ENCODE data around the gene IFT81. TPM values are rescaled to one million over a fixed set of nuclear protein-coding genes. Genes with fewer than 3 reads are reported as not detected.

The IFT81 gene
- total and polyA plus RNA-seq, 2 of the 13 experiments (the other 11 are each of a cell fraction or from before 2014, with no cell fraction given), result 4.2 to 13.0 TPM

DNA sequence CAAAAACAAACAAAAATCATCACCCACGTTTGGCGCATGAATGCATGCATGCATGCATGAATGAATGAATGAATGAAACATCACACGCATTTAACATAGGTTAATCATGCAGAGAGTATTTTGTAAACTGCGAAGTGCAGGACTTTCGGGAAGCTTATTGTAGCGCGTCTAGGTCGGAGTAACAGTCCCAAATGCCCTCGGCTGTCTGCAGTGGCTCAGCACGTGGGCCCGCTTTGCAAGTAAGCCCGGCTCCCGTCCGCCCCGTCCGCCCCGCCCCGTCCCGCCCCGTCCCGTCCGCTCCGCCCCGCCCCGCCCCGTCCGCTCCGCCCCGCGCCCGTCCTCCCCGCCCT lies 263 bp upstream of the IFT81 start (continued):
- TF ChIP-seq, protein P1, sequence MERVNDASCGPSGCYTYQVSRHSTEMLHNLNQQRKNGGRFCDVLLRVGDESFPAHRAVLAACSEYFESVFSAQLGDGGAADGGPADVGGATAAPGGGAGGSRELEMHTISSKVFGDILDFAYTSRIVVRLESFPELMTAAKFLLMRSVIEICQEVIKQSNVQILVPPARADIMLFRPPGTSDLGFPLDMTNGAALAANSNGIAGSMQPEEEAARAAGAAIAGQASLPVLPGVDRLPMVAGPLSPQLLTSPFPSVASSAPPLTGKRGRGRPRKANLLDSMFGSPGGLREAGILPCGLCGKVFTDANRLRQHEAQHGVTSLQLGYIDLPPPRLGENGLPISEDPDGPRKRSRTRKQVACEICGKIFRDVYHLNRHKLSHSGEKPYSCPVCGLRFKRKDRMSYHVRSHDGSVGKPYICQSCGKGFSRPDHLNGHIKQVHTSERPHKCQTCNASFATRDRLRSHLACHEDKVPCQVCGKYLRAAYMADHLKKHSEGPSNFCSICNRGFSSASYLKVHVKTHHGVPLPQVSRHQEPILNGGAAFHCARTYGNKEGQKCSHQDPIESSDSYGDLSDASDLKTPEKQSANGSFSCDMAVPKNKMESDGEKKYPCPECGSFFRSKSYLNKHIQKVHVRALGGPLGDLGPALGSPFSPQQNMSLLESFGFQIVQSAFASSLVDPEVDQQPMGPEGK (CRISPR knock-in tag; IDR thresholded peaks at IDR 0.05), result no peak
- TF ChIP-seq NFE2 (CRISPR knock-in tag; IDR thresholded peaks at IDR 0.05), result no peak
- TF ChIP-seq, protein P2, sequence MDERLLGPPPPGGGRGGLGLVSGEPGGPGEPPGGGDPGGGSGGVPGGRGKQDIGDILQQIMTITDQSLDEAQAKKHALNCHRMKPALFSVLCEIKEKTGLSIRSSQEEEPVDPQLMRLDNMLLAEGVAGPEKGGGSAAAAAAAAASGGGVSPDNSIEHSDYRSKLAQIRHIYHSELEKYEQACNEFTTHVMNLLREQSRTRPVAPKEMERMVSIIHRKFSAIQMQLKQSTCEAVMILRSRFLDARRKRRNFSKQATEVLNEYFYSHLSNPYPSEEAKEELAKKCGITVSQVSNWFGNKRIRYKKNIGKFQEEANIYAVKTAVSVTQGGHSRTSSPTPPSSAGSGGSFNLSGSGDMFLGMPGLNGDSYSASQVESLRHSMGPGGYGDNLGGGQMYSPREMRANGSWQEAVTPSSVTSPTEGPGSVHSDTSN (CRISPR knock-in tag; IDR thresholded peaks at IDR 0.05), result no peak
- no peak for TF ChIP-seq ZNF572 (CRISPR knock-in tag; IDR thresholded peaks at IDR 0.05)
- no peak for TF ChIP-seq ZNF230 (CRISPR knock-in tag; IDR thresholded peaks at IDR 0.05)
- no peak for TF ChIP-seq SKI (IDR thresholded peaks at IDR 0.05; ENCODE audit: partially characterized antibody)
- TF ChIP-seq ATAD3A (CRISPR knock-in tag; IDR thresholded peaks at IDR 0.05), result no peak
- TF ChIP-seq ZIK1 (CRISPR knock-in tag; IDR thresholded peaks at IDR 0.05; ENCODE audit: borderline replicate concordance, low read depth), result no peak
- 0 out of 2 replicates have a peak, but pooled peaks have one; percentile 14 for TF ChIP-seq SAFB2 (CRISPR knock-in tag; IDR thresholded peaks at IDR 0.05; ENCODE audit: borderline replicate concordance, low read depth)
- TF ChIP-seq ZNF335 (CRISPR knock-in tag; IDR thresholded peaks at IDR 0.05), result no peak
- TF ChIP-seq, protein P3, sequence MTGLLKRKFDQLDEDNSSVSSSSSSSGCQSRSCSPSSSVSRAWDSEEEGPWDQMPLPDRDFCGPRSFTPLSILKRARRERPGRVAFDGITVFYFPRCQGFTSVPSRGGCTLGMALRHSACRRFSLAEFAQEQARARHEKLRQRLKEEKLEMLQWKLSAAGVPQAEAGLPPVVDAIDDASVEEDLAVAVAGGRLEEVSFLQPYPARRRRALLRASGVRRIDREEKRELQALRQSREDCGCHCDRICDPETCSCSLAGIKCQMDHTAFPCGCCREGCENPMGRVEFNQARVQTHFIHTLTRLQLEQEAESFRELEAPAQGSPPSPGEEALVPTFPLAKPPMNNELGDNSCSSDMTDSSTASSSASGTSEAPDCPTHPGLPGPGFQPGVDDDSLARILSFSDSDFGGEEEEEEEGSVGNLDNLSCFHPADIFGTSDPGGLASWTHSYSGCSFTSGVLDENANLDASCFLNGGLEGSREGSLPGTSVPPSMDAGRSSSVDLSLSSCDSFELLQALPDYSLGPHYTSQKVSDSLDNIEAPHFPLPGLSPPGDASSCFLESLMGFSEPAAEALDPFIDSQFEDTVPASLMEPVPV (CRISPR knock-in tag; IDR thresholded peaks at IDR 0.05), result no peak
- TF ChIP-seq, protein P4, sequence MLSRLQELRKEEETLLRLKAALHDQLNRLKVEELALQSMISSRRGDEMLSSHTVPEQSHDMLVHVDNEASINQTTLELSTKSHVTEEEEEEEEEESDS (CRISPR knock-in tag; IDR thresholded peaks at IDR 0.05; ENCODE audit: borderline replicate concordance), result no peak
- 0 out of 2 replicates have a peak, but pooled peaks have one; percentile 5 for TF ChIP-seq KDM5B (CRISPR knock-in tag; IDR thresholded peaks at IDR 0.05; ENCODE audit: borderline replicate concordance)
- TF ChIP-seq, protein P5, sequence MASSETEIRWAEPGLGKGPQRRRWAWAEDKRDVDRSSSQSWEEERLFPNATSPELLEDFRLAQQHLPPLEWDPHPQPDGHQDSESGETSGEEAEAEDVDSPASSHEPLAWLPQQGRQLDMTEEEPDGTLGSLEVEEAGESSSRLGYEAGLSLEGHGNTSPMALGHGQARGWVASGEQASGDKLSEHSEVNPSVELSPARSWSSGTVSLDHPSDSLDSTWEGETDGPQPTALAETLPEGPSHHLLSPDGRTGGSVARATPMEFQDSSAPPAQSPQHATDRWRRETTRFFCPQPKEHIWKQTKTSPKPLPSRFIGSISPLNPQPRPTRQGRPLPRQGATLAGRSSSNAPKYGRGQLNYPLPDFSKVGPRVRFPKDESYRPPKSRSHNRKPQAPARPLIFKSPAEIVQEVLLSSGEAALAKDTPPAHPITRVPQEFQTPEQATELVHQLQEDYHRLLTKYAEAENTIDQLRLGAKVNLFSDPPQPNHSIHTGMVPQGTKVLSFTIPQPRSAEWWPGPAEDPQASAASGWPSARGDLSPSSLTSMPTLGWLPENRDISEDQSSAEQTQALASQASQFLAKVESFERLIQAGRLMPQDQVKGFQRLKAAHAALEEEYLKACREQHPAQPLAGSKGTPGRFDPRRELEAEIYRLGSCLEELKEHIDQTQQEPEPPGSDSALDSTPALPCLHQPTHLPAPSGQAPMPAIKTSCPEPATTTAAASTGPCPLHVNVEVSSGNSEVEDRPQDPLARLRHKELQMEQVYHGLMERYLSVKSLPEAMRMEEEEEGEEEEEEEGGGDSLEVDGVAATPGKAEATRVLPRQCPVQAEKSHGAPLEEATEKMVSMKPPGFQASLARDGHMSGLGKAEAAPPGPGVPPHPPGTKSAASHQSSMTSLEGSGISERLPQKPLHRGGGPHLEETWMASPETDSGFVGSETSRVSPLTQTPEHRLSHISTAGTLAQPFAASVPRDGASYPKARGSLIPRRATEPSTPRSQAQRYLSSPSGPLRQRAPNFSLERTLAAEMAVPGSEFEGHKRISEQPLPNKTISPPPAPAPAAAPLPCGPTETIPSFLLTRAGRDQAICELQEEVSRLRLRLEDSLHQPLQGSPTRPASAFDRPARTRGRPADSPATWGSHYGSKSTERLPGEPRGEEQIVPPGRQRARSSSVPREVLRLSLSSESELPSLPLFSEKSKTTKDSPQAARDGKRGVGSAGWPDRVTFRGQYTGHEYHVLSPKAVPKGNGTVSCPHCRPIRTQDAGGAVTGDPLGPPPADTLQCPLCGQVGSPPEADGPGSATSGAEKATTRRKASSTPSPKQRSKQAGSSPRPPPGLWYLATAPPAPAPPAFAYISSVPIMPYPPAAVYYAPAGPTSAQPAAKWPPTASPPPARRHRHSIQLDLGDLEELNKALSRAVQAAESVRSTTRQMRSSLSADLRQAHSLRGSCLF (CRISPR knock-in tag; IDR thresholded peaks at IDR 0.05; ENCODE audit: borderline replicate concordance), result no peak
- no peak for TF ChIP-seq ZNF558 (CRISPR knock-in tag; IDR thresholded peaks at IDR 0.05; ENCODE audit: borderline replicate concordance)
- TF ChIP-seq TAF15 (IDR thresholded peaks at IDR 0.05; ENCODE audit: low read depth, low read length, poor library complexity, severe bottlenecking), result no peak
- TF ChIP-seq YEATS4 (CRISPR knock-in tag; IDR thresholded peaks at IDR 0.05; ENCODE audit: borderline replicate concordance), result no peak
- TF ChIP-seq ZNF761 (CRISPR knock-in tag; conservative IDR thresholded peaks at IDR 0.05), result no peak

Measured in HepG2 (cell line).